Karpas-422 (cell line): ENCODE results near the gene TSHZ2. TPM values are rescaled to one million over a fixed set of nuclear protein-coding genes. Genes with fewer than 3 reads are reported as not detected.

Experiments
- DNase-seq: peaks from one replicate; pipeline ENCODE4 v3.0.0-alpha.2; 2015
- H2AFZ ChIP-seq: fragments of 200-600 bp; sonication (generic); 2 replicates; pipeline ENCODE4 v1.6.1; 2014; ENCODE audit warnings: antibody characterized with exemption, low read length, mixed read lengths
- H3K27ac ChIP-seq: fragments of 200-600 bp; sonication (generic); 2 replicates; pipeline ENCODE4 v1.5.1; 2014; ENCODE audit warnings: mild to moderate bottlenecking, low read length, moderate library complexity
- H3K27me3 ChIP-seq: fragments of 200-600 bp; sonication (generic); 2 replicates; pipeline ENCODE4 v1.6.1; 2014; ENCODE audit warnings: low read length, mixed read lengths
- H3K36me3 ChIP-seq: fragments of 200-600 bp; sonication (generic); 2 replicates; pipeline ENCODE4 v1.6.1; 2014; ENCODE audit warnings: low read length, mixed read lengths; ENCODE audit not compliant: insufficient read depth
- H3K4me1 ChIP-seq: fragments of 200-600 bp; sonication (generic); 2 replicates; pipeline ENCODE4 v1.6.1; 2014; ENCODE audit warnings: mild to moderate bottlenecking, low read length, mixed read lengths
- H3K4me2 ChIP-seq: fragments of 200-600 bp; sonication (generic); 2 replicates; pipeline ENCODE4 v1.6.1; 2014; ENCODE audit warnings: low read length, low read depth, mild to moderate bottlenecking; ENCODE audit not compliant: poor library complexity, severe bottlenecking
- H3K4me3 ChIP-seq: fragments of 200-600 bp; sonication (generic); 2 replicates; pipeline ENCODE4 v1.5.1; 2014; ENCODE audit warnings: mild to moderate bottlenecking, antibody characterized with exemption, low read length, mixed read lengths
- H3K79me2 ChIP-seq: fragments of 200-600 bp; sonication (generic); 2 replicates; pipeline ENCODE4 v1.6.1; 2014; ENCODE audit warnings: mild to moderate bottlenecking, low read length, mixed read lengths
- H3K9ac ChIP-seq: fragments of 200-600 bp; sonication (generic); 2 replicates; pipeline ENCODE4 v1.6.0; 2014; ENCODE audit warnings: low read length
- H3K9me2 ChIP-seq: fragments of 200-600 bp; sonication (generic), shearing (Covaris generic); replicated peaks from 2 replicates; pipeline ENCODE4 v1.6.0; 2014; ENCODE audit warnings: mild to moderate bottlenecking, low read length, moderate library complexity; ENCODE audit not compliant: insufficient read depth
- H3K9me3 ChIP-seq: fragments of 300-700, 200-600 bp; sonication (generic); 2 replicates; pipeline ENCODE4 v1.6.1; 2014; ENCODE audit warnings: low read length, mixed read lengths
- H4K20me1 ChIP-seq: fragments of 200-600 bp; sonication (generic); 2 replicates; pipeline ENCODE4 v1.6.1; 2014; ENCODE audit warnings: mild to moderate bottlenecking, antibody characterized with exemption, low read length, low read depth; ENCODE audit not compliant: insufficient read depth
- total RNA-seq: library from RNA; depleted of rRNA; stranded (reverse); fragments of >200 nt; shearing (Covaris generic); gene quantifications from 2 replicates; pipeline ENCODE4 v1.2.3, GENCODE V29; 2014; ENCODE audit warnings: low replicate concordance

Gene TSHZ2
- total RNA-seq, 1 experiment from 2014 or later: not detected

DNA sequence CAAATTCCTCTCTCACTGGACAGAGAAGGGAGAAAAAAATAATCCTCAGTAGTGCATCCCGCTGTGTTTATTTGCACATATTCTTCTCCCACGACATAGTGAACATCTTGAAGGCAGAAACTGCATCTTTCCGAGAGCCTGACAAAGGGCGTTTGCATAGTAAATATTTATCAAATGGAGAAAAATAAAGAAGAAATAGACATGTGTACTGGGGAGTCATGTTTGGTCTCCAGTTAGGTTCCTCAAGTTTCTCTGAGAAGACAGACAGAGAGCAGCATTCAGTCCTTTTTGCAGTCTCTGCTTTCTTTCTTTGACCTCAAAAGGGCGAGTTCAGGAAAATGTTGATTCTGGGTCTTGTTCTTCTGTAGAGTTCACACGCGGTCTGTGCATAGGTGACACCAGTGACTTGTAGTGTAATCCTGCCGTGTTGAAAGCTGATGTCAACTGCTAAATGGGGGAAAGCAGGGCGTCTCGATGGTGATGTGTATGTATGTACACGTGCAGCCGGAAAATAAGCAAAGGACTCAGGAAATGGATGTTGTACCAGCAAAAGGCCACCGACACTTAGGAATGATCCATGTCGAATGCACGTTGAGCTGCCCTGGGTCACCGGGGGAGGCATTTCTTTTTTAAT is 335.9 kb downstream of the TSHZ2 start:
- Histone ChIP-seq H3K9me2 (no peaks in the 10 kb centered on the region), H3K4me1 (no peaks in the 10 kb centered on the region), H3K4me3 (no peak overlapping the region), H3K27ac (no peak overlapping the region), H3K27me3 (no peaks in the 10 kb centered on the region), H4K20me1 (no peaks in the 10 kb centered on the region), H3K9me3 (peaks cover 23% of the 10 kb centered on the region), H2AFZ (no peak overlapping the region), H3K36me3 (no peaks in the 10 kb centered on the region), H3K9ac (no peak overlapping the region), H3K79me2 (no peaks in the 10 kb centered on the region), H3K4me2 (no peak overlapping the region)
- DNase-seq: no peak

DNA sequence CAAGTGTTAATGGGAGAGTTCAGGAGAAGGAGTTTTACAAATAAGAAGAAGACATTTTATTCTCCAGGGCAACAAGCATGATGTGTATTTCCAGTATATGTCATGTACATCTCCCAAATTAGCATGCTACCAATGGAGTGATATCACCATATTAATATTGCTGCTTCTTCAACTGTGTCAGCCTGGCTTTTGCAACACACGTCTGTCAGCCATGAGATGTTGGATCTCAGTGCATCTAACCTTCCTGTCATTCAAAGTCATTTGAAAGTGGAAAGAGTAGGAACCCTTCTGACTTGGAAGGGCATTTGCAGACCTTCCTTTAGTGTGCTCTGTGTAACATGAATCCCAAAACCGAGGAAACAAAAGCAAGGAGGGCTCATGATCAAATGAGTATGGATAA is 337.4 kb downstream of the TSHZ2 start:
- Histone ChIP-seq H3K36me3 (no peaks in the 10 kb centered on the region), H3K27ac (no peak overlapping the region), H4K20me1 (no peaks in the 10 kb centered on the region), H3K4me1 (no peaks in the 10 kb centered on the region), H3K4me3 (no peak overlapping the region), H3K79me2 (no peaks in the 10 kb centered on the region), H3K27me3 (no peaks in the 10 kb centered on the region), H3K9me2 (no peaks in the 10 kb centered on the region), H3K9ac (no peak overlapping the region), H3K9me3 (peaks cover 22% of the 10 kb centered on the region), H2AFZ (no peak overlapping the region), H3K4me2 (no peak overlapping the region)
- no peak for DNase-seq

DNA sequence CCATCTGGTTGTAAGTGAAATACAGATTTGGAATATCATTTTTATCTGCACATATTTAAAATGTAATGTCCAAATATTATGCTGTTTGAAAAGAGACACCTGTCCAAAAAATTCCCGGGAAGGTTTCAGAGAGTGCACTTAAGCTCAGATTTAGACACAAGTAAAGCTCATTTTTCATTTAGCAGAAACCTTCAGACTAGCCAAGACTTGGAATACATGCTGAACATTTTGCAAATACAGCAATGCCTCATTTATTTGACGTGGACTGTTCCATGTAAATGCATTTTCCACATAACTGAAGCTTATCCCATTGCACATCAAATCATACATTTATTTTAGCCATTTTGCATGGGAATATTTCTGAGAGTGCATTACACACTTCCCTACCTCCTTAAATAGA is 340.8 kb downstream of the TSHZ2 start:
- no peaks in the 10 kb centered on the region for H3K4me1 ChIP-seq
- peaks cover 22% of the 10 kb centered on the region for H3K9me3 ChIP-seq
- no peaks in the 10 kb centered on the region for H3K27me3 ChIP-seq
- H3K27ac ChIP-seq: no peak overlapping the region
- H3K4me3 ChIP-seq: no peak overlapping the region
- H4K20me1 ChIP-seq: no peaks in the 10 kb centered on the region
- no peak overlapping the region for H3K9ac ChIP-seq
- no peaks in the 10 kb centered on the region for H3K9me2 ChIP-seq
- DNase-seq: no peak
- no peak overlapping the region for H2AFZ ChIP-seq
- no peaks in the 10 kb centered on the region for H3K36me3 ChIP-seq
- H3K4me2 ChIP-seq: no peak overlapping the region
- H3K79me2 ChIP-seq: no peaks in the 10 kb centered on the region

DNA sequence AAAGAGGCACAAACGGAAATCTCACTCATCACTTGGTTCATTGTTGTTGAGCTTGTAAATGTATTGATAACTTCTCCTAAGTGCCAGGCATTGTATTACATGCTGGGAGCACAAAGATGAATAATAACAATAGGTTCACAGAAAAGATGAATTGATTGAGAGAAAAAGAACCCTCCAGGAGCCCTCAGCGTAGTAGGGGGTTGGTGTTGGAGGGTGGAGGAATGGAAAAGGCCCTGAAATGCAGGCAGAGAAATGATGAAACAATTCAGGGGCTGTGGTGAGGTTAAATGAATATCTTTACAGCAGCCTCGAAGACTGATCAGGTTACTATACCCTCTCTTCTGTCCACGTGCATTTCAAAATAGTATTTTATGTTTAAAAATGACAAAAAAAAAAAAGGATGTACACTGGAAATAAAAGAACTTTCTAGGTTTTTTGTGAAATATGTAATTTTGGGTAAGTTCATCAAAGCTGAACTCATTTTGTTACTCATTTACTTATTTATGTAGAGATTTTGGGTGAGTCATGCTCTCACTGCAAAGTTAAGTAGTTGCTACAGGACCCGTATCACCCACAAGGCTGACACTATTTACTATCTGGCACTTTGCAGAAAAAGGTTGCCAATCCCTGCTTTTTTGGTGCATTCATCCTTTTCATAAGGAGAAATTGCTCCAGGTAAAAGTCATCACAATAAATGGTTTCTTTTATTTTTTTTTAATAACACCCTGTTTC is 344.2 kb downstream of the TSHZ2 start:
- no peak overlapping the region for H2AFZ ChIP-seq
- H4K20me1 ChIP-seq: no peaks in the 10 kb centered on the region
- no peaks in the 10 kb centered on the region for H3K79me2 ChIP-seq
- H3K4me3 ChIP-seq: no peak overlapping the region
- no peaks in the 10 kb centered on the region for H3K9me2 ChIP-seq
- H3K27ac ChIP-seq: no peak overlapping the region
- no peak for DNase-seq
- no peaks in the 10 kb centered on the region for H3K27me3 ChIP-seq
- no peak overlapping the region for H3K9ac ChIP-seq
- peaks cover 23% of the 10 kb centered on the region for H3K9me3 ChIP-seq
- no peaks in the 10 kb centered on the region for H3K36me3 ChIP-seq
- H3K4me2 ChIP-seq: no peak overlapping the region
- H3K4me1 ChIP-seq: no peaks in the 10 kb centered on the region

DNA sequence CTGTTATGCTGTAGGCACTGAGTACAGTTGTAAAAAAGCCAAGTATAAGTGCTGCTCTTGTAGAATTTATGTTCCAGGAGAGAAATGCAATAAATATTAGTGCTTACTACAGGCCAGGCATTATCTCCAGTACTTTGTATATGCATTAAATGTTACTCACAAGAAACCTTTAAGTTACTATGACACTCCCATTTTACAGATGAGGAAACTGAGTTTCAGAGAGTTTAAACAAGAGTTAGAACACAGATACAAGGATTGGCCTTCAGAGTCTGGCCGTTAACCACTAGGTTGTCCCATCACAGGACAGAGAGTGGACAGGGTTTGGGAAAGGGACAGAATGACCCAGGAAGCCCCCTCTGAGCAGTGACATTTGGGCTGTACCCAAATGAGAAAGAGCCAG is 347.0 kb downstream of the TSHZ2 start:
- Histone ChIP-seq H3K4me3 (no peak overlapping the region), H4K20me1 (no peaks in the 10 kb centered on the region), H3K9me3 (peaks cover 15% of the 10 kb centered on the region), H3K9me2 (no peaks in the 10 kb centered on the region), H3K4me1 (no peaks in the 10 kb centered on the region), H3K79me2 (no peaks in the 10 kb centered on the region), H3K27ac (no peak overlapping the region), H2AFZ (no peak overlapping the region), H3K27me3 (no peaks in the 10 kb centered on the region), H3K9ac (no peak overlapping the region), H3K4me2 (no peak overlapping the region), H3K36me3 (no peaks in the 10 kb centered on the region)
- no peak for DNase-seq

DNA sequence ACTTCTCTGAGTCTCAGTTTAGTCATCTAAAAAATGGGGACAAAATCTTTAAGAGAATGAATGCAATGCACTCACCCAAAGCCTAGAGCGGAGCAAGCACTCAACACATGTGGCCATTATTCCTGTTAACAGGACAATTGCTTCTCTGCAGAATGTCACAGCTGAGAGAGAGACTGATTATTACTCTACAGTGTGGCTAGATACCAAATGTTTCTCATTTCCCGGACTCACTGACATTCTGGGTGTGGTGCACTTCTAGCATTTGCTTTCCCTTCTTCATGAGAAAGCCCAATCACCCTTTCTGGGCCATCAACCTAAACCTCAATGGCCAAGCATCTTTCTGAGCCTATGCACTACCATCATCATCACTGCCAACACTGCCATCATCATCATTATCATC is 347.6 kb downstream of the TSHZ2 start:
- Histone ChIP-seq H4K20me1 (no peaks in the 10 kb centered on the region), H3K27me3 (no peaks in the 10 kb centered on the region), H3K4me2 (no peak overlapping the region), H3K9me2 (no peaks in the 10 kb centered on the region), H3K9ac (no peak overlapping the region), H3K9me3 (peaks cover 15% of the 10 kb centered on the region), H3K36me3 (no peaks in the 10 kb centered on the region), H3K4me3 (no peak overlapping the region), H3K79me2 (no peaks in the 10 kb centered on the region), H3K27ac (no peak overlapping the region), H2AFZ (no peak overlapping the region), H3K4me1 (no peaks in the 10 kb centered on the region)
- DNase-seq: no peak

DNA sequence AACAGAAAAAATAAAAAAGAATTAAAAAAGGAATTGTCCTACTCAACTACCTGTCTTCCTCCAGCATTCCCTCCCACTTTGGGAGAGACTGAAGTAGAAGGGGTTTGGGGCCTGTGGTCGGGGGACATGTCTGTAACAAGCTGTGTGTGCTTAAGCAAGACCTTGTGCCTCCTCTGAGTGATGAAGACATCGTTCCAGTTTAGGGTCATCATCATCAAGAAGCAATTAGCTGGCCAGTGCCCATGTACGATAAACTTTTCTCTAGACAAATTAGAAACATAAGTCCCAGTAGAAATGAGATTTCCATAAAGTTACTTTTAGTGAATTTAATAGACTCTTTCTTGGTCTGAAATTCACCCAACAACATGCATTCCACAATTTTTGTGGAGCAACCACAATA is 348.5 kb downstream of the TSHZ2 start:
- no peaks in the 10 kb centered on the region for H3K27me3 ChIP-seq

DNA sequence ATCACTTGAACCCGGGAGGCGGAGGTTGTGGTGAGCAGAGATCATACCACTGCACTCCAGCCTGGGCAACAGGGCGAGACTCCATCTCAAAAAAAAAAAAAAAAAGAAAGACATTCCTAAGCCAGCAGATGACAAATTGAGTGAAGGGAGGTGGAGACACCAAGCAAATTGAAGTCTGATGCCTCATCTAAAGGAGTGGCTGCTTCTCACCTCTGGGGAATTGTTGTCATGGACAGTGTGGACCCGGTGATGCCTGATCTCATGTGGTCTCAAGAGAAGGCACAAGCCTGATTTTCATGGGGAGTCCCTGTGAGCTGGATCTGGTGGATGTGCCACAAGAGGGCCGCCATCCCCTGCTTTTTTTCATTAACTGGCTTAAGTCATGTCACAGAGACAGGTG is 349.4 kb downstream of the TSHZ2 start:
- peaks cover 22% of the 10 kb centered on the region for H3K9me3 ChIP-seq
- no peak overlapping the region for H3K4me2 ChIP-seq
- no peaks in the 10 kb centered on the region for H3K4me1 ChIP-seq
- H3K4me3 ChIP-seq: no peak overlapping the region
- H4K20me1 ChIP-seq: no peaks in the 10 kb centered on the region
- H3K79me2 ChIP-seq: no peaks in the 10 kb centered on the region
- H3K9ac ChIP-seq: no peak overlapping the region
- DNase-seq: no peak
- H2AFZ ChIP-seq: no peak overlapping the region
- H3K9me2 ChIP-seq: no peaks in the 10 kb centered on the region
- no peak overlapping the region for H3K27ac ChIP-seq
- H3K27me3 ChIP-seq: no peaks in the 10 kb centered on the region
- H3K36me3 ChIP-seq: no peaks in the 10 kb centered on the region

More for the DNA sequence above, 348.5 kb downstream of the TSHZ2 start:
- H3K9me2 ChIP-seq: no peaks in the 10 kb centered on the region
- H3K27ac ChIP-seq: no peak overlapping the region
- no peak overlapping the region for H2AFZ ChIP-seq
- H4K20me1 ChIP-seq: no peaks in the 10 kb centered on the region
- no peak overlapping the region for H3K4me2 ChIP-seq
- no peaks in the 10 kb centered on the region for H3K79me2 ChIP-seq
- peaks cover 15% of the 10 kb centered on the region for H3K9me3 ChIP-seq
- no peaks in the 10 kb centered on the region for H3K36me3 ChIP-seq
- no peak overlapping the region for H3K4me3 ChIP-seq
- no peak overlapping the region for H3K9ac ChIP-seq
- no peak for DNase-seq
- no peaks in the 10 kb centered on the region for H3K4me1 ChIP-seq
